BJ (cell line): ENCODE data around the gene ST7. TPM values are rescaled to one million over a fixed set of nuclear protein-coding genes. Genes with fewer than 3 reads are reported as not detected.
"Not testable (repeated sequence)": the region's sequence is repeated elsewhere in the genome, so short reads cannot be mapped to it uniquely, and the experiment has no call there.

ENCODE experiments used
- CTCF ChIA-PET: fragments of 350-600 bp; formaldehyde crosslinking; extraction: SDS; loops from one replicate; lab custom pipeline; 2021; ENCODE audit warnings: antibody characterized with exemption, inconsistent platforms; lab: Yijun Ruan, JAX
- POLR2A ChIA-PET: fragments of 300-600 bp; sonication (Branson Sonifier 250); formaldehyde crosslinking; extraction: SDS; loops from one replicate; lab custom pipeline; 2021; ENCODE audit warnings: antibody characterized with exemption; lab: Charles Lee
- DNase-seq: peaks from one replicate; pipeline ENCODE4 v3.0.0-alpha.2; 2011; ENCODE audit warnings: low read depth
- H3K27me3 ChIP-seq: 2 replicates; pipeline ENCODE4 v1.6.0; 2011; ENCODE audit warnings: low read length; ENCODE audit not compliant: control insufficient read depth, insufficient read depth
- H3K36me3 ChIP-seq: 2 replicates; pipeline ENCODE4 v1.5.1; 2011; ENCODE audit warnings: low read length; ENCODE audit not compliant: control insufficient read depth, insufficient read depth
- H3K4me3 ChIP-seq: 2 replicates; pipeline ENCODE4 v1.5.1; 2011; ENCODE audit warnings: low read depth, mild to moderate bottlenecking, control low read depth, low read length
- polyA plus RNA-seq: library from polyadenylated mRNA; depleted of rRNA; stranded (reverse); fragments of >200 nt; gene quantifications from 2 replicates; pipeline ENCODE4 v1.2.3, GENCODE V29; 2011
- TF ChIP-seq, protein P1 (sequence below): IDR thresholded peaks from 2 replicates; pipeline ENCODE4 v1.5.1; 2011; ENCODE audit warnings: low read depth, mild to moderate bottlenecking, control low read depth, inconsistent platforms, low read length, moderate library complexity; ENCODE audit not compliant: insufficient read depth

ST7 gene
- polyA plus RNA-seq, 1 experiment: 16.0 TPM

DNA sequence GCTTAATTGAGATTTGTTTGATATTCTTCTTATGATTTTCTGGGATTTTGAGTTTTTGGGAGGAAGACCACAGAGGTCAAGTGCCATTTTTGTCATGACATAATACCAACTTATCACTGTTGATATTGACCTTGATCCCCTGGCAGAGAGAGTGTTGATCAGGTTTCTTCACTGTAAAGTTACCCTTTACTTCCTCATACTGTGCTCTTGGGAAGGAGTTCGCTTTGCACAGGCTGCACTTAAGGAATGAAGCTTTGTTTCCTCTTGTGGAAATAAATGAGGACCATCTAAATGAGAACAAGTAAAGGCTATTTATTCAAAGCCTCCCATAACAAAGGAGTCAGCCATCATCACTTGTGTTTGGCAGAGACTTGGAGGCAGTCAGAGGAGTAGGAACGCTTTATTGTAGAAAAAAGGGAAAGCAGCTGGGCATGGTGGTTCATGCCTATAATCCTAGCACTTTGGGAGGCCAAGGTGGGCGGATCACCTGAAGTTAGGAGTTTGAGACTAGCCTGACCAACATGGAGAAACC is 16.1 kb downstream of the ST7 start:
- Histone ChIP-seq H3K27me3 (no peaks in the 10 kb centered on the region), H3K36me3 (0 out of 2 replicates have a peak, but pooled peaks cover 2% of the 10 kb centered on the region), H3K4me3 (no peak overlapping the region)
- TF ChIP-seq, protein P1, sequence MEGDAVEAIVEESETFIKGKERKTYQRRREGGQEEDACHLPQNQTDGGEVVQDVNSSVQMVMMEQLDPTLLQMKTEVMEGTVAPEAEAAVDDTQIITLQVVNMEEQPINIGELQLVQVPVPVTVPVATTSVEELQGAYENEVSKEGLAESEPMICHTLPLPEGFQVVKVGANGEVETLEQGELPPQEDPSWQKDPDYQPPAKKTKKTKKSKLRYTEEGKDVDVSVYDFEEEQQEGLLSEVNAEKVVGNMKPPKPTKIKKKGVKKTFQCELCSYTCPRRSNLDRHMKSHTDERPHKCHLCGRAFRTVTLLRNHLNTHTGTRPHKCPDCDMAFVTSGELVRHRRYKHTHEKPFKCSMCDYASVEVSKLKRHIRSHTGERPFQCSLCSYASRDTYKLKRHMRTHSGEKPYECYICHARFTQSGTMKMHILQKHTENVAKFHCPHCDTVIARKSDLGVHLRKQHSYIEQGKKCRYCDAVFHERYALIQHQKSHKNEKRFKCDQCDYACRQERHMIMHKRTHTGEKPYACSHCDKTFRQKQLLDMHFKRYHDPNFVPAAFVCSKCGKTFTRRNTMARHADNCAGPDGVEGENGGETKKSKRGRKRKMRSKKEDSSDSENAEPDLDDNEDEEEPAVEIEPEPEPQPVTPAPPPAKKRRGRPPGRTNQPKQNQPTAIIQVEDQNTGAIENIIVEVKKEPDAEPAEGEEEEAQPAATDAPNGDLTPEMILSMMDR: no peak
- POLR2A ChIA-PET: no interaction called here
- DNase-seq: no peak
- CTCF ChIA-PET: interaction anchor here (0.7 to 2.0 kb wide), 3 partner anchors 12 to 39 kb away, joined by 3 to 7 read pairs (median 3); no protein-coding TSS in a partner anchor

DNA sequence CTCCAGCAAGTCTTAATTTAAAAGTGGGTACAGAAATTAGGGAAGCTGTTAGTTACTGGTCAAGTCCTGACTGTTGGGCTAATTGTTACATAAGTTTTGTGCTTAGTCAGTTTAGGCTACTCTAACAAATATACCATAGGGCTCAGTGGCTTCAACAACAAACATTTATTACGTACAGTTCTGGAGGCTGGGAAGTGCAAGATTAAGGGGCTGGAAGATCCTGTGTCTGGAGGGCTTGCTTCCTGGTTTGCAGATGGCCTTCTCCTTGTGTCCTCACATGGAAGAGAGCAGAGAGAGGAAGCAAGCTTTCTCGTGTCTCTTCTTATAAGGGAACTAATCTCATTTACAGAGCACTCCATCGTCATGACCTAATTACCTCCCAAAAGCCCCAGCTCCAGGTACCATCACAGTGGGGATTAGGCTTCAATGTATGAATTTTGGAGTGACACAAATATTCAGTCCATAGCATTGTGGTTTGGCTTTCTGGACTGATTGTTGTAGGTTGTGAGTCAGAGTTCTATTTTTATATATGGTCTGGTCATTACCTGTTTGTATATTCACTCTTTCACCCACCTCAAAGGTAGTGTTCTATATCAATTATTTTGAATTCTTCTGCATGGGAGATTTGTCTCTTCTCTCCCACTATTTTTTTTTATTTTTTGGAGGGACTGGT is 17.1 kb downstream of the ST7 start:
- Histone ChIP-seq H3K27me3 (no peaks in the 10 kb centered on the region), H3K36me3 (0 out of 2 replicates have a peak, but pooled peaks cover 2% of the 10 kb centered on the region), H3K4me3 (no peak overlapping the region)
- DNase-seq: no peak
- CTCF ChIA-PET: interaction anchor here (0.6 to 2.0 kb wide), 3 partner anchors 13 to 489 kb away, joined by 3 to 7 read pairs (median 4); no protein-coding TSS in a partner anchor
- POLR2A ChIA-PET: interaction anchor here (0.6 kb wide), 1 partner anchor 38 kb away, joined by 5 read pairs; no protein-coding TSS in a partner anchor
- TF ChIP-seq, protein P1: no peak

GRCh38 chr7:116971153-116971552 is 17.9 kb downstream of the ST7 start:
- H3K27me3 ChIP-seq, POLR2A ChIA-PET, H3K36me3 ChIP-seq, DNase-seq, H3K4me3 ChIP-seq: not testable (repeated sequence)
- CTCF ChIA-PET: interaction anchor here (0.6 to 2.0 kb wide), 5 partner anchors 10 to 488 kb away, joined by 3 to 7 read pairs (median 3); no protein-coding TSS in a partner anchor

DNA sequence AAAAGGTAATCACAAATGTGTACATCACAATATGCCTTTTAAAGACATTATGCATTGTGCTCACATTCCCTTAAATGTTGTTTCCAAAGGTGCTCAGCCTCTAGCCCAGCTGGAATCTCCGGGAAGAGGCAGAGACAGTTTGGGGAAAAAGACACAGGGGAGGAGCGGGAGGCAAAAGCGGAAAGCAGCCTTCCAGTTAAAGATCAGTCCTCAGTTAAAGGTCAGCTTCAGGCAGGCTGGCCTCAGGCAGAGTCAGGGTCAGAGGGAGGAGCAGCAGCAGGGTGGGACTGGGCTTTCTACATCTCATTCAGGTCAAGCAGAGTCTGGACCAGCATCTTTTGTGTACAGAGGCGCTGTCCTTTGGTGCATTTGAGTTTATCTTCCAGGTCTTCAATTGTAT is 18.6 kb downstream of the ST7 start:
- no peaks in the 10 kb centered on the region for H3K27me3 ChIP-seq
- no peak overlapping the region for H3K4me3 ChIP-seq
- TF ChIP-seq, protein P1: no peak
- ChIA-PET CTCF (interaction anchor here (0.8 to 1.9 kb wide), 4 partner anchors 9 to 149 kb away, joined by 3 to 10 read pairs (median 4); no protein-coding TSS in a partner anchor), POLR2A (no interaction called here)
- H3K36me3 ChIP-seq: 0 out of 2 replicates have a peak, but pooled peaks cover 2% of the 10 kb centered on the region
- no peak for DNase-seq

DNA sequence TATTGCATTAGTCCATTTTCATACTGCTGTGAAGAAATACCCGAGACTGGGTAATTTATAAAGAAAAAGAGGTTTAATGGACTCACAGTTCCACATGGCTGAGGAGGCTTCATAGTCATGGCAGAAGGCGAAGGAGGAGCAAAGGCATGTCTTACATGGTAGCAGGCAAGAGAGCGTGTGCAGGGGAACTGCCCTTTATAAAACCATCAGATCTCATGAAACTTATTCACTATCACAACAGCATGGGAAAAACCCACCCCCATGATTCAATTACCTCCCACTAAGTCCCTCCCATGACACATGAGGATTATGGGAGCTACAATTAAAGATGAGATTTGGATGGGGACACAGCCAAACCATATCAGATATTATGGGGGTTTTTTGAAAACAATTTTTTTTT is 21.7 kb downstream of the ST7 start:
- POLR2A ChIA-PET: not testable (repeated sequence)

GRCh38 chr7:116977172-116977571 is 23.9 kb downstream of the ST7 start:
- TF ChIP-seq, protein P1: no peak
- Histone ChIP-seq H3K36me3 (0 out of 2 replicates have a peak, but pooled peaks cover 2% of the 10 kb centered on the region), H3K4me3 (no peak overlapping the region), H3K27me3 (no peaks in the 10 kb centered on the region)
- ChIA-PET POLR2A (interaction anchor here (0.5 kb wide), 1 partner anchor 18 kb away, joined by 6 read pairs; no protein-coding TSS in a partner anchor), CTCF (interaction anchor here (1.5 to 1.6 kb wide), 3 partner anchors 9 to 151 kb away, joined by 3 to 4 read pairs (median 4); no protein-coding TSS in a partner anchor)
- peak; percentile 38 for DNase-seq

More for the DNA sequence above, 21.7 kb downstream of the ST7 start:
- not testable (repeated sequence) for H3K27me3 ChIP-seq, DNase-seq, H3K36me3 ChIP-seq, H3K4me3 ChIP-seq
- CTCF ChIA-PET: interaction anchor here (1.6 kb wide), 1 partner anchor 14 kb away, joined by 6 read pairs; no protein-coding TSS in a partner anchor
